Smooth muscle cell (in vitro differentiated cells): ENCODE results near the gene ZFAND2A. TPM values are rescaled to one million over a fixed set of nuclear protein-coding genes. Genes with fewer than 3 reads are reported as not detected.

Source experiments
- DNase-seq: peaks from one replicate; lab custom pipeline; 2025; ENCODE audit not compliant: unreplicated experiment; lab: John Stamatoyannopoulos, UW
- H2AFZ ChIP-seq: fragments of 200-600 bp; sonication (generic); 2 replicates; pipeline ENCODE4 v1.6.0; 2016; ENCODE audit warnings: antibody characterized with exemption, low read depth, mild to moderate bottlenecking
- H3F3A ChIP-seq: fragments of 200-600 bp; sonication (generic); 2 replicates; pipeline ENCODE4 v1.6.0; 2017; ENCODE audit warnings: antibody characterized with exemption, low read depth
- H3K27ac ChIP-seq: fragments of 200-600 bp; sonication (generic); 2 replicates; pipeline ENCODE4 v1.5.1; 2016; ENCODE audit warnings: low read depth, mild to moderate bottlenecking
- H3K27me3 ChIP-seq: fragments of 200-600 bp; sonication (generic); 2 replicates; pipeline ENCODE4 v1.6.1; 2016; ENCODE audit warnings: low read depth, mild to moderate bottlenecking
- H3K36me3 ChIP-seq: fragments of 200-600 bp; sonication (generic); 2 replicates; pipeline ENCODE4 v1.5.1; 2016; ENCODE audit warnings: low read depth
- H3K4me1 ChIP-seq: fragments of 200-600 bp; sonication (generic); 2 replicates; pipeline ENCODE4 v1.5.1; 2016; ENCODE audit warnings: low read depth
- H3K4me2 ChIP-seq: fragments of 200-600 bp; sonication (generic); 2 replicates; pipeline ENCODE4 v1.6.0; 2016; ENCODE audit warnings: mild to moderate bottlenecking
- H3K4me3 ChIP-seq: fragments of 200-600 bp; sonication (generic); 2 replicates; pipeline ENCODE4 v1.5.1; 2016; ENCODE audit warnings: mild to moderate bottlenecking
- H3K79me2 ChIP-seq: fragments of 200-600 bp; sonication (generic); 2 replicates; pipeline ENCODE4 v1.6.0; 2016; ENCODE audit warnings: low read depth, mild to moderate bottlenecking
- H3K9ac ChIP-seq: fragments of 200-600 bp; sonication (generic); 2 replicates; pipeline ENCODE4 v1.6.0; 2016; ENCODE audit warnings: low read depth
- H3K9me3 ChIP-seq: fragments of 200-600 bp; sonication (generic); replicated peaks from 2 replicates; pipeline ENCODE4 v1.5.1; 2016; ENCODE audit warnings: low read depth
- H4K20me1 ChIP-seq: fragments of 200-600 bp; sonication (generic); 2 replicates; pipeline ENCODE4 v1.6.0; 2016; ENCODE audit warnings: low read depth
- WGBS: methylation state at CpG from one replicate; pipeline ENCODE4 v1.1.7; 2016; ENCODE audit warnings: low lambda C conversion rate; 5-methylcytosine and 5-hydroxymethylcytosine counted together
- polyA plus RNA-seq: library from polyadenylated mRNA; unstranded; fragments of >200 nt; fragmentation: Nextera tagmentation; extraction: Ambion mirVana; gene quantifications from 2 replicates; pipeline ENCODE4 v1.2.1, GENCODE V29; 2016
- total RNA-seq: library from RNA; depleted of rRNA; stranded (reverse); fragments of >200 nt; gene quantifications from 2 replicates; pipeline ENCODE4 v1.2.3, GENCODE V29; 2014
- TF ChIP-seq, protein P1 (sequence below): fragments of 200-600 bp; sonication (generic); IDR thresholded peaks from 2 replicates; pipeline ENCODE4 v1.5.1; 2017; ENCODE audit warnings: borderline replicate concordance, mild to moderate bottlenecking, antibody characterized with exemption; ENCODE audit not compliant: insufficient read depth, poor library complexity, severe bottlenecking

ZFAND2A gene
- total and polyA plus RNA-seq, 2 experiments from 2014 or later = 16.2 to 29.9 TPM

DNA sequence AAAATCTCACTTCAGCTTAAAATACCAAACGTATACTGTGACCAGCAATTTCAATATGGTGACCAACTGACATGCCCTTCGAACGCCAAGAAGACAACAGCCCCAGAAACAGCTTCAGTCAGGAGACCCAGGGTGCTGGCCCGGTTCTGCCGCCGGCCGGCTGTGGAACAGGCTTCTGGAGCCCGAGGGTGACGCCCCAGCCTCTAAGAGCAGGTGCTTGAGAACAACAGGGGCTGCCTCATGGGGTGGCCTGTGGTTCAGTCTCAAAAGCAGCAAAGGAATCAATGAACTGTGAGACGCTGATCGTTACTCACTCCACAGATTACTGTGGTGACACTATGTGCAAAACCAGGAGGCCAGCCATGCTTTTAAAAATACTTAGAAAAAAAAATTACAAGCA lies 54.8 kb downstream of the ZFAND2A start:
- Histone ChIP-seq H4K20me1 (peaks cover 88% of the 10 kb centered on the region), H3K4me3 (no peak overlapping the region), H3K27ac (no peak overlapping the region), H3F3A (no peaks in the 10 kb centered on the region), H3K9ac (no peak overlapping the region), H2AFZ (no peak overlapping the region), H3K36me3 (no peaks in the 10 kb centered on the region), H3K4me1 (no peaks in the 10 kb centered on the region), H3K9me3 (no peaks in the 10 kb centered on the region), H3K4me2 (no peak overlapping the region), H3K79me2 (no peaks in the 10 kb centered on the region), H3K27me3 (no peaks in the 10 kb centered on the region)
- DNase-seq = no peak
- TF ChIP-seq, protein P1, sequence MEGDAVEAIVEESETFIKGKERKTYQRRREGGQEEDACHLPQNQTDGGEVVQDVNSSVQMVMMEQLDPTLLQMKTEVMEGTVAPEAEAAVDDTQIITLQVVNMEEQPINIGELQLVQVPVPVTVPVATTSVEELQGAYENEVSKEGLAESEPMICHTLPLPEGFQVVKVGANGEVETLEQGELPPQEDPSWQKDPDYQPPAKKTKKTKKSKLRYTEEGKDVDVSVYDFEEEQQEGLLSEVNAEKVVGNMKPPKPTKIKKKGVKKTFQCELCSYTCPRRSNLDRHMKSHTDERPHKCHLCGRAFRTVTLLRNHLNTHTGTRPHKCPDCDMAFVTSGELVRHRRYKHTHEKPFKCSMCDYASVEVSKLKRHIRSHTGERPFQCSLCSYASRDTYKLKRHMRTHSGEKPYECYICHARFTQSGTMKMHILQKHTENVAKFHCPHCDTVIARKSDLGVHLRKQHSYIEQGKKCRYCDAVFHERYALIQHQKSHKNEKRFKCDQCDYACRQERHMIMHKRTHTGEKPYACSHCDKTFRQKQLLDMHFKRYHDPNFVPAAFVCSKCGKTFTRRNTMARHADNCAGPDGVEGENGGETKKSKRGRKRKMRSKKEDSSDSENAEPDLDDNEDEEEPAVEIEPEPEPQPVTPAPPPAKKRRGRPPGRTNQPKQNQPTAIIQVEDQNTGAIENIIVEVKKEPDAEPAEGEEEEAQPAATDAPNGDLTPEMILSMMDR = no peak
- WGBS = 93% methylated on average over 11 of the region's 11 CpGs

DNA sequence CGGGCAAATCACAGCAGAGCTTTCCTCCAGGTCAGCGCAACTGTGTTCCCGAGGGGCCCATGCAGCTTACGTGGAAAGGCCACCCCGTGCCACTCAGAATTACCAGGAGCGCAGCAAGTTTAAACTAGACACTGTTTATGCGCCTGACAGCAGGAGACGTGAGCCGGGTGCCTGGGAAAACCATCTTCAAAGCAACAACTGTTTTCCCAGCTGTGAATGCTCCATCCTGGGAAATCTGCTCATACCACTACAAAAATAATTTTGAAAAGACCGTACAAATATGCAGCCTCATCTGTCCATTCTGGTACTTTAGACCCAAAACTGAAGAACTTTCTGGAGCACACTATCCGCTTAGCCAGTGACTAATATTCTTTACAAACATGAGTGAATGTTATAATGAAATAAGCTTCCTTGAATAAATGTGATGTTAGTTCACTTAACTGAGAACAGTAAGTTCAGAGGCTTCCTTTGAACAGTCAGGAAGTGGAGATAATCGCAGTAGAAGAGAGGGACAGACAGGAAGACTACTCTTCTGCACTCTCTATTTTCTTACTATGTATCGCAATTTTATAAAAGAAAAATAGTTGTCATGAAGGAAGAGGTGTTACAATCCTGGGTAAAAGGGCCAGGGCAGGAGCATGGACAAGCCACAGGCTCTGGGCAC lies 55.3 kb downstream of the ZFAND2A start:
- Histone ChIP-seq H3K36me3 (no peaks in the 10 kb centered on the region), H3K4me1 (no peaks in the 10 kb centered on the region), H2AFZ (no peak overlapping the region), H3K27ac (no peak overlapping the region), H3K4me3 (no peak overlapping the region), H3K27me3 (no peaks in the 10 kb centered on the region), H3K4me2 (no peak overlapping the region), H3F3A (no peaks in the 10 kb centered on the region), H4K20me1 (peaks cover 88% of the 10 kb centered on the region), H3K9ac (no peak overlapping the region), H3K9me3 (no peaks in the 10 kb centered on the region), H3K79me2 (no peaks in the 10 kb centered on the region)
- 94% methylated on average over 13 of the region's 13 CpGs for WGBS
- TF ChIP-seq, protein P1 = no peak
- no peak for DNase-seq

DNA sequence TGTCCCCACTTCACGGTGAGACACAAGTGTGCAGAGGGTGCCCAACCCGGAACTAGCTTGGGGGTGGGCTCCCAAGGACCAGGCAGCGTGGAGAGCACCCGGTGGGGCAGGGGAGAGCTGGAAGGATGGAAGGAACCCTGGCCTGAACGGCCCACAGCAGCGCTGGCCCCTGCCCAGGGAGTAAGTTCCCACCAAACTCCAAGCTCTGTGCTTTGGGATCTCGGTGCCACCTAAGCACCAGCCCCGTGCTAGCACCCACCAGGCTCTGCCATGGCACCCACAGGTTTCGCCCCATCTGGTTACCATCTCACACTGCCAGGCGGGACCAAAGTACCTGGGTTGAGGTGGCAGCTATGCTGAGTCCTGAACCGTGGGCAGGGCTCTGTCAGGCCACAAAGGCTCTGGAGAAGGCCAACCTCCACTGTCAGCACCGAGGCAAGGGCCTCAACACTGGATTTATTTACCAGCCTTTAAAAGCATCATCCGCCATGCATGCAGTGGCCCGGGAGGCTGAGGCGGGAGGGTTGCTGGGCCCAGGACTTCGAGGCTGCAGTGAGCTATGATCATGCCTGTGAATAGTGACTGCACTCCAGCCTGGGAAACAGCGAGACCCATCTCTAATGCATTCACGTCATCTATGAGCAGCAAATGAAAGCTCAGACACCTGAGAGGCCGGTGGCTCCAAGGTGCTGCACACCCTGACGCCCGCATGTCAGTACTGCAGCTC lies 56.0 kb downstream of the ZFAND2A start:
- TF ChIP-seq, protein P1 = no peak
- H3K36me3 ChIP-seq = no peaks in the 10 kb centered on the region
- H3K27me3 ChIP-seq = no peaks in the 10 kb centered on the region
- no peak overlapping the region for H3K4me3 ChIP-seq
- no peaks in the 10 kb centered on the region for H3K4me1 ChIP-seq
- no peak overlapping the region for H3K4me2 ChIP-seq
- no peaks in the 10 kb centered on the region for H3F3A ChIP-seq
- H2AFZ ChIP-seq = no peak overlapping the region
- no peak overlapping the region for H3K27ac ChIP-seq
- no peak for DNase-seq
- no peaks in the 10 kb centered on the region for H3K9me3 ChIP-seq
- 96% methylated on average over 21 of the region's 21 CpGs for WGBS
- H3K9ac ChIP-seq = no peak overlapping the region
- H3K79me2 ChIP-seq = no peaks in the 10 kb centered on the region
- H4K20me1 ChIP-seq = peaks cover 86% of the 10 kb centered on the region
